NCI-H2196 (cell line): Measurements from ENCODE around the gene ZNF845.
"Not testable (repeated sequence)": the region's sequence is repeated elsewhere in the genome, so short reads cannot be mapped to it uniquely, and the experiment has no call there.

ENCODE experiments used
- DNase-seq: peaks from one replicate; lab custom pipeline; 2025; ENCODE audit not compliant: unreplicated experiment; lab: John Stamatoyannopoulos, UW

The ZNF845 gene

DNA sequence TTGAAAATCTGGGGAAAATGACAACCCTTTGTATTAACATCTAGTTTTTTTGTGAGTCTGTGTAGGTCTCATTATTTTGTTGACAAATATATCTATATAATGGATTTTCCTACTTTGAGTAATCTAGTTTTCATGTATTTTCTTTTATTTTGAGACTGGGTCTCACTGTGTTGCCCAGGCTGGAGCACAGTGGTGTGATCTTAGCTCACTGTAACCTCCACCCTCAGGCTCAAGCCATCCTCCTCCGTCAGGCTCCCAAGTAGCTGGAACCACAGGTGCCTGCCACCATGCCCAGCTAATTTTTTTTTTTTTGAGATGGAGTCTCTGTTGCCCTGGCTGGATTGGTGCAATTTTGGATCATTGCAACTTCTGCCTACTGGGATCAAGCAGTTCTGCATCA is 41.2 kb downstream of the ZNF845 start:
- DNase-seq, result no peak

DNA sequence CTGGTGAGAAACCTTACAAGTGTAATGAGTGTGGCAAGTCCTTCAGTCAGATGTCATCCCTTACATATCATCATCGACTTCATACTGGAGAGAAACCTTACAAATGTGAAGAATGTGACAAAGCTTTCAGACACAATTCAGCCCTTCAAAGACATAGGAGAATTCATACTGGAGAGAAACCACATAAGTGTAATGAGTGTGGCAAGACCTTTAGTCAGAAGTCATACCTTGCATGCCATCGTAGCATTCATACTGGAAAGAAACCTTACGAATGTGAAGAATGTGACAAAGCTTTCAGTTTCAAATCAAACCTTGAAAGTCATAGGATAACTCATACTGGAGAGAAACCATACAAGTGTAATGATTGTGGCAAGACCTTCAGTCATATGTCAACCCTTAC is 47.8 kb downstream of the ZNF845 start:
- DNase-seq, result no peak

DNA sequence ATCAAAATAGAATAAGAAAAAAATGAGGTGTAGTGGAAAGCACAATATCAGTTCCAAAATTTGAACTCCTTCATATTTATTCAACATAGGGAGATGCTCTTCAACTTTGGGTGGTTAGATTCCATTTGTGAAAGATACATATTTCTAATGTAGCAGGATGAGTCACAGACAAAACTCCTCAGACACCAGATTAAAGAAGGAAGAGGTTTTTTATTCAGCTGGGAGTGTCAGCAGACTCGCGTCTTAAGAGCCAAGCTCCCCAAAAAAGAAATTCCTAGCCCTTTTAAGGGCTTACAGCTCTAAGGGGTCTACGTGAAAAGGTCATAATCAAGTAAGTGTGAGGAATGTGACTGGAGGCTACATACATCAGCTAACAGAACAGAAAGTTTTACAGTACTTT is 54.6 kb downstream of the ZNF845 start:
- DNase-seq, result no peak

DNA sequence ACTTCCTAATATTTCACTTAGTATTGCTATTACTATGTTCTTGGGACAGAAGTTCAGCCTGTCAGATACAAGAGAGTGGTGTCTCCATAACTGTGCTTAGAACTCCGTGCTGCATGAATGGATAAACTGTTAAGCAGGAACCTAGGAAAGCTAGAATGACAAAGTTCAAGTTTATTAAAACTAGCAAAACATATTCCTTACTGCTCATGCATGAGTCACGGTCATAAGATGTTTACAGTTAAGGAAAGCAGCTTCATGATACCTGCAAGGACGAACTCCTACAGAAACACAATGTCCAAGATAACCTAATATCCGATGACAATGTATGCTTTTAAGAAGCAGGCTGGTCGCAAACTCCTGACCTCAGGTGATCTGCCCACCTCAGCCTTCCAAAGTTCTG is 55.4 kb downstream of the ZNF845 start:
- DNase-seq, result no peak

DNA sequence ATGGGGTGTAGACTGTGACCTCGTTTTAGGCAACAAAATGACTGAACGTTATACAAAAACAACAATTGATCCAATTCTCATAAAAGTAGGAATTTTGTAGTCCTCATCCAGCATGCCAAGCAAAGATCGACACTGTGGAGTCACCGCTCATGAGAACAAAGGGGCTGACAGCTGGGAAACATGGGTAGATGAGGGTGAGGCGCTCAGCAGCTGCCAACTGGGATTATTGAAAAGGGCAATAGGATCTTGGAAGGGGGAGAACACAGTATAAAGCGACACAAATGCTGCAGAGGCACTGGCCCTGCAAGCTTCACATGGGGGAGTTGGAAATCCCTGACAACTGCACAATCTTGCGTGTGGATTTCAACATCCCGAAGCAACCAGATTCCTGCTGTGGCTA is 56.0 kb downstream of the ZNF845 start:
- DNase-seq, result no peak

DNA sequence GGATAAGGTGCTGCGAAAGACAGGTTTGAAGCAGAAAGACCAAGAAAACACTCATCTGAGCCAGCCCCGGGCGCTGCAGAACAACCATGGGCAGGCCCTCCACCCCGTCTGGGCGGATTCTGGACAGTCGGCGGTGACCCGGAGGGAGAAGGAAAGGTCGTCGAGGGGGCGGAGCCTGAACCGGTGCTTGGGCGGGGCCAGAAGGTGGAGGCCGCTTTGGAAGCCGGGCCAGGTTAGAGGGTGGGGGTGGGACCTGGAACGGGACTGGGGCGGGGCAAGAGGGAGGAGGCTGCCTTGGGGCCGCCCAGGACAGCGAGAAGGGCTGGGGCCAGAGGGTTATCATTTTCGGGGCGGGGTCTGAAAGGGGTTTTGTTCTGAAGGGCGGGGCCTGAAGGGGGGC is 56.4 kb downstream of the ZNF845 start:
- DNase-seq, result no peak

DNA sequence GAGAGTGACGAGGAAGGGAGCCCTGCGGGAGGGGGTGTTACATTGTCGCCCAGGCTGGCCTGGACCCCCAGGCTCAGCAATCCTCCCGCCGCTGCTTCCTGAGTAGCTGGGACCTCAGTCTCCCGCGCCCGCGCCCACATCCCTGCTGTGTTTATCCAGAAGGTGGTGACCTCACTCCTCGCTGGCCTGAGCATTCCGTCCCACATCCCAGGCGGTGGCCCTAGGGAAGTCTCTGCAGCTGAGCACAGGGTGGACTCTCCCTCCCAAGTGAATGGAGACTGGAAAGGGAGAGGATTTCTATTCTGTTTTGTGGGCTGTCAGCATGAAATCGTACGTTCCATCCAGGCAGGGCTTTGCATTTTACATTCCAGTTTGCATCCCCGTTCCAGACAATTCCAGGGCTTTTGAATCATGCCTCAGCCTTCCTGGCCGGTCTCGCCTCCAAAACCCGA is 61.0 kb downstream of the ZNF845 start:
- no peak for DNase-seq

DNA sequence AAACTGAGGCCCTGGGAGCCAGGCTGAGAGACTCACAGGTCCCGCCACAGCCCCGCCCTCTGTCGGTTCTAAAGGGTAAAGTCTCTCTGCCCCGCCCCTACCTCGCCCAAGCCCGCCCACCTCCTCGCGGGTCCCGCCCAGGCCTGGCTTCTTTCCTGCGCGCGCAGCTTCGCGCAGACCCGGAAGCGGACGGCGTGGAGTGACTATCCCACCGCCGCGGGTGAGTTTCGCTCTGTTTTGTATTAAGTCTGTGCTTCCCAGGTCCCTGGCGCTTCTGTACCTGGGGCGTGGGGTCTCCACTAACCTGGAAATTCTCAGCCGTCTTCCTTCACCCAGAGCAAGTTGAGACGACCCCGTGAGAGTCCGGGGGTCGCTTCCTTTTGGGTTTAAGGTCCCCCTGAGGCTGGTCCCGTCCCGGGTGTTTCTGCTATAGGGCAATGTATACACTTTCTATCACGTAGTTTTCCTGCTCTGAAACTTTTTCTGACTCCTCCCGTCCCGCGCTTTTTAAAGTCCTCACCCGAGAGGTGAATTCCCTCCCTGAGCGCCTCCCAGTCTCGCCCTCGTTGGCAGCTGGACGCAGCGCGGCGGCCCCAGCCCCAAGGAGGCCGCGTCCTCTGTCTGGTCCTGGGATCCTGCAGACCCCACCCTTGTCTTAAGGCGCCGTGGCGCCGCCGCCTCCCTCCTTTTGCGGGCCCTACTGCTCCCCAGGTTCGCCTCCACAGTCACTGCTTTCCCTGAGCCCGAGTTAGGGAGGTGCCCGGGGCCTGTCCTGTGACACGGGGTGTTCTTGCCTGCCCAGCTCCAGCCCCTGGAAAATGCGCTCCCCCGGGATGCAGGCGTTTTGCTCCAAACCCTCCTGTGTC is 61.7 kb downstream of the ZNF845 start, which contains the start of gene ZNF765:
ZNF765 (plus strand) TSS at position 176 of the 866 bp plus-strand sequence. CDS start 2,867 bp downstream, outside the sequence.
- peak; percentile 88 for DNase-seq

DNA sequence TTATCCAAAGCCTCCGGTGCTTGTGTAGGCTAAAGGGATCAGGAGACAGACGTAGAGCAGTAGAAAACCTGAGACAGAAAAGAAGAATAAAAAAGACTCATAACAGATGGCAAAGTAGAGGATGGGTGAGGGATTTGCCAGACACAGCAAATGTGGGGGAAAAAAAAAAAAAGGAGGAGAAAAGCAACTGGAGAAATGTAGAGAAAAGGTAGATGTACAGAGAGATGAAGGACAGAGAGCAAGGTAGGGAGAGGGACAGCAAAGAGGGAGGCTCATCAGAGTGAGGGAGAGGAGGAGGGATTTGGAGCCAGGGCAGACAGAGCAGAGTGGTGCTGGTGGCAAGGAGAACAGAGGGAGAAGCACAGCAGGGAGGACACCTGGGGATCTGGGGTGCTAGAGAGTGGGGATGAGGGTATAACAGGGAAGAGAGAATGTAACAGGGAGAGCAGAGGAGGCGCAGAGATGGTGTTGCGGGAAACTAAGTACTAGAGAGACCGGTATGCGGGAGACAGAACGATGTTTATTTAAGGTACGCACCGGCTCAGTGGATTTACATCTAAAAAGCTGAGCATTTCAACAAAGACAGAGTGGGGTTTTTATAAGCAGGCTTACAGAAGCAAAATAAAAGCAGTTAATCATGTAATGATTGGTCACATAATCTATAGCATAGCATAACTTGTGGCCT is 62.4 kb downstream of the ZNF845 start:
- not testable (repeated sequence) for DNase-seq

DNA sequence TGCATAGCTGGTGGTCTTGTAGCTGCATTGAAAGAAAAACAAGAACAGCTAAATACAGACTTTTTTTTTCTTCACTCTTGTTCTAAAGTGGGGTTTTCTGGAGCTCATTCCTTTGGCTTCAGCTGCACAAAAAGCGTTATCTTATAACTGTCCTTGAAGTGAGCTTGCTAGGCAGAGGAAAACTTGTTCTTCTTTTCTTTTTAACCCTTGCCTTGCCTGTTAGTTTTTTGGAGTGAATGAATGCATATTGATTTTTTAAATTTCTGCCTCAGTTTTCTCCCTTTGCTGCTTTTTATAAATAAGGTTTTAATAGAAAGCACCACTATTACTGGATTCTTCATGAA is 62.9 kb downstream of the ZNF845 start:
- DNase-seq, result no peak

DNA sequence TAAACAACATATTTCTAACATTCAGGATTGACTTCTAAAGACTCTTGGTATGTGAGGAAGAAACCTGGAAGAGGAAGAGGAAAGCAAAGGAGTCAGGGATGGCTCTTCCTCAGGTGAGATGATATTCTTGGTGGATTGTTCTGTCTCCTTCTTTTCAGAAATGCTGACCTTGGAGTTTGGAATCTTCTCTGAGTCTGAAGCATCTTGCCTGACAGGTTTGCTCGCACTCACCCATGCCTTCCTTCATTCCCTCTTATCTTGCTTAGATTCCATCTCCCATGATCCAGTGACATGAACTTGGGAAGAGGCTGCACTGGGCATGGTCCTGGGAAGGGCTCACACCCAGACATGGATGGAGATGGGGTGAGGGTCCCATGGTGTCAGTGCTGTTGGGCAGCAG is 64.4 kb downstream of the ZNF845 start:
- DNase-seq, result not testable (repeated sequence)
